ENCODE measurements around the gene GNB1L.

The GNB1L gene

DNA sequence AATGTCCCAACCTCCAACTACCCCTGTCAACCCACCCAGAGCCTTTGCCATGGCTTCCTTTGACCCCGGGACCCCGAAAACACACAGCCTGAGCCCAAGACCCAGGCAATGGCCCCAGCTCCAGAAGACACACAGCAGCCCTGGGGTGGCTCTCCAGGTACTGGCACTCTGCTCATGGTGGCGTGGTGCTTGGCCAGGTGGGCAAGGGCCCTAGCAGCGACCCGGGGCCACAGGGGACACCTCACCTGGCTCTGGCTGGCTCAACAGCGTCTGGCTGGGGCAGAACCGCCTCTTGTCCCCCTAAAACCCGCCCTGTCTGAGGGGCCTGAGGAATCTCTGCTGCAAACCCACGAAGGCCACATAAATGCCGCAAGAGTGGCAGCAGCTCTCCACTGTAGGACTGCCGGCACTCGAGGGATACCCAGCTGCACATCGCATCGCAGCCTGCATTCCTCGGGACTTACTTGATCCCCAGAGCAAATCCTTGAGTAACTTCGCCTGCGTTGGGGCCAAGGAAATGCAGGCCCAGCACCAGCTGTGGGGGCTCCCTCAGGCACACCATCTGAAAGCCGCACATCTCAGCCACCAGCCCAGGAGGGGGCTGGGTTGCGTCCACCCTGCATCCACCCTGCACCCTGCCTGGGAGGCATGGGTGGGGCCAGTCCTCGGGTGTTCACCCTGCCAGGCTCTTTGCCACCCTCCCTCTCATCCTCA lies 23.1 kb upstream of the GNB1L start:
- TF ChIP-seq, protein P1, sequence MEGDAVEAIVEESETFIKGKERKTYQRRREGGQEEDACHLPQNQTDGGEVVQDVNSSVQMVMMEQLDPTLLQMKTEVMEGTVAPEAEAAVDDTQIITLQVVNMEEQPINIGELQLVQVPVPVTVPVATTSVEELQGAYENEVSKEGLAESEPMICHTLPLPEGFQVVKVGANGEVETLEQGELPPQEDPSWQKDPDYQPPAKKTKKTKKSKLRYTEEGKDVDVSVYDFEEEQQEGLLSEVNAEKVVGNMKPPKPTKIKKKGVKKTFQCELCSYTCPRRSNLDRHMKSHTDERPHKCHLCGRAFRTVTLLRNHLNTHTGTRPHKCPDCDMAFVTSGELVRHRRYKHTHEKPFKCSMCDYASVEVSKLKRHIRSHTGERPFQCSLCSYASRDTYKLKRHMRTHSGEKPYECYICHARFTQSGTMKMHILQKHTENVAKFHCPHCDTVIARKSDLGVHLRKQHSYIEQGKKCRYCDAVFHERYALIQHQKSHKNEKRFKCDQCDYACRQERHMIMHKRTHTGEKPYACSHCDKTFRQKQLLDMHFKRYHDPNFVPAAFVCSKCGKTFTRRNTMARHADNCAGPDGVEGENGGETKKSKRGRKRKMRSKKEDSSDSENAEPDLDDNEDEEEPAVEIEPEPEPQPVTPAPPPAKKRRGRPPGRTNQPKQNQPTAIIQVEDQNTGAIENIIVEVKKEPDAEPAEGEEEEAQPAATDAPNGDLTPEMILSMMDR (IDR thresholded peaks at IDR 0.05; ENCODE audit: low read depth, low read length), result no peak
- H3K4me3 ChIP-seq (ENCODE audit: low read depth, low read length), result no peak overlapping the region

DNA sequence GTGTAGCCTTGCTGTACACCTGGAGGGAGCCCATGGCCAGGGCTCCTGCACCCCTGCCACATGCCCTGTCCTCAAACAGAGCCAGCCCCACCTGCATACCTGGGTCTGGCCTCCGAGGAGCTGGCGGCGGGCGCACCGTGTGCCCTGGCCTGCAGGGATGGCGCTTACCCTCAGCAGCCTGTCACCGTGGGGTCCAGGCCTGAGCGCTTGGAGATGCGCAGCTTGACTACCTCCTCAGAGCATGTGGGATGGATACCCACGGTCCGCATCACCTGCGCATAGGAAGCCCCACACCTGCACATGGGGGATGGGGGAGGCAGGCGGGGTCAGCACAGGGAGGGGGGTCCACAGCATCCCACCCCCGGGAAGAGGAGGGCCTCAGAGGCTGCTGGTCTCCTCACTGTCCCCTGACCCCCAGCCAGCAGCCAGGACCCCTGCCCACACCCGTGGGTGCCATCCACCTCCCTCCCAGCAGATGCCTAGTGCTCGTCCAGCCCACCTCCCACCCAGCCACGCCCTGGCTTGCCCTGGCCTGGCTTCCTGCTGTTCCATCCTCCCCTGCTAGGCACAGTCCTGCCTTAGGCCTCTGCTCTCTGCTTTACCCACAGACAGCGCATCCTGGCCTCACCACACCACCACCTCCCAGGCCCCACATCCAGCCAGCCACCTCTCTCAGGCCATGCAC lies 22.4 kb upstream of the GNB1L start:
- TF ChIP-seq, protein P1 (IDR thresholded peaks at IDR 0.05; ENCODE audit: low read depth, low read length), result no peak
- H3K4me3 ChIP-seq (ENCODE audit: low read depth, low read length), result no peak overlapping the region

DNA sequence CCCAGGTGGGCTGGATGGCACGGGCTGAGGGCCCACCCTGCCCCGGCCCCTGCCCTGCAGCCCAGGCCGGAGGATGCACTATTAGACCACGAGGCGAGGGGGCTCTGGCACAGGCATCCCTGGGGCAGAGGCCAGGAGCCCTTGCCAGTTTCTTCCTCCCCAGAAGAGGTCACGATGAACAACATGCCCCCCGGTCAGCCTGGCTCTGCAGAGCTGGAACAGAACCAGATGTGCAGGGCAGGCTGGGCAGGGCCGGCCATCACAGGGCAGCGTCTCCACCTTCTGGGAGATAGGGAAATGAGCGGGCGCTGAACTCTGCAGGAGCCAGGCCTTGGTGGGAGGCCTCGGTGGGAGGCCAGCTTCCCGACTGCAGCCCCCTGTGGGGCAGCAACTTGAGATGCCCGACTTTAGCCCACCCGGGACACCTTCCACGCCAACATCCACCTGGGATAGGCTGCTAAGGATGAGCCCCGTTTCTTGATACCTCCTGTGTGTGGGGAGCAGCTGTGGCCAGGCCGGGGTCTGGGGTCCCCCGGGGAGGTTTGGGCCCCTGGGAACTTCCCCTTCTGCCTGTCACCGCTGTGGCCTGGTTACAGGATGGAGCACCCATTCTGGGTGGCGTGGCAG lies 21.8 kb upstream of the GNB1L start:
- TF ChIP-seq, protein P1 (IDR thresholded peaks at IDR 0.05; ENCODE audit: low read depth, low read length), result no peak

DNA sequence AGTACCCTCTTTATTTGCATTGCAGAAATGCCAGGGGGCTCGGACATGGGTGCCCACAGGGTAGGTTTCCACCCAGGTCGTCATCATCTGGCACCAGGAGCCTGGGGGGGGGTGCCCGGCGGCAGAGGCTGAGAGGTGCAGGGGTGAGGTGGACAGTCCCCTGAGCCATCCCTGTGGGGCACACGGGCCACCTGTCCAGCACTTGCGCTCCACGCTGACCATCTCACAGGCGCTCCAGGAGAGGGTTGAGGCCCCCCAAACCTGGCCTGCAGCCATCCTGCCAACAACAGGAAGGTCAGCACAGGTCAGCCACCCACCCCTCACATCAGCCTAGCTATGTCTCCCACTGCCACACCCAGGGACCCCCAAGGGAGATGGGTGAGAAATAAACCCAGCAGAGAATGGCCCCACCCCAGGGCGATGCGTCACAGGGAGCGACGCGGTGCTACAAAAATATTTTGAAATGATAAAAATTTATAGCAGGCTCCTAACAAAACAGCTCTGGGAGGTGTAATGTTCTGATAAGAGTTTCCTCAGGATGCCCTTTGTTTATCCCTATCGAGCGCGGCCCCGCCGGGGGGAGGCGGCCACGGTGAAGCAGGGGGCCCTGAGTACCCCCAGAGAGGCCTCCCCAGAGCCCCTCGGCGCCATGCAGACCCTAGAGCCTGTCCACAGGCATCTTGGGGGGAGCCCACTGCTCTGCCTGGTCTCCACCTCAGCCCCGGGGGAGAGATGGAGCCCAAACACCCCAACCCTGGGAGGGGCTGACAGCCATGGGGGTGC lies 21.0 kb upstream of the GNB1L start:
- TF ChIP-seq, protein P1 (IDR thresholded peaks at IDR 0.05; ENCODE audit: low read depth, low read length), result no peak
- no peak overlapping the region for H3K4me3 ChIP-seq (ENCODE audit: low read depth, low read length)

More for the DNA sequence above, 21.8 kb upstream of the GNB1L start:
- H3K4me3 ChIP-seq (ENCODE audit: low read depth, low read length), result no peak overlapping the region

DNA sequence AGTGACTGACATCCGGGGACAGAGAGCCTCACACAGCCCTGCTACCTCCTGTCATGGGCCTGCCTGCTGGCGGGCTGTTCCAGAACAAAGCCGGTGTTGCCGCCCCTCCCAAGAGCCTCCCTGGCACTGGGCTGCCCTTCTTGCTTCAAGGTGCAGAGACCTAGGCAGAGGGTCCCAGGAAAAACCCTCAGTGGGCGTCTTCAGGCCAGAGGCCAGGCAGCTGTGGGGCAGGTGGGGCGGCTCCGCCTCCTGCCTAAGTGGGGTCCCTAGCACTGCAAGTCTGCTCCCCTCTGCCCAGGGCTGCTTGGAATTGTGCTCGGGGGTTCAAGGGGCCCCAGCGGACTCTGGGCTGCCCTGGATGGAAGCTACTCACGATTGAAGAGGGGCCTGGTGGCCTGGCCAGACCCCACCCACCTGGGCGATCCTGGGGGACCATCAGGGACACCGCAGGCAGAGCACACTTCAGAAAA lies 20.4 kb upstream of the GNB1L start:
- no peak overlapping the region for H3K4me3 ChIP-seq (ENCODE audit: low read depth, low read length)
- TF ChIP-seq, protein P1 (IDR thresholded peaks at IDR 0.05; ENCODE audit: low read depth, low read length), result no peak

DNA sequence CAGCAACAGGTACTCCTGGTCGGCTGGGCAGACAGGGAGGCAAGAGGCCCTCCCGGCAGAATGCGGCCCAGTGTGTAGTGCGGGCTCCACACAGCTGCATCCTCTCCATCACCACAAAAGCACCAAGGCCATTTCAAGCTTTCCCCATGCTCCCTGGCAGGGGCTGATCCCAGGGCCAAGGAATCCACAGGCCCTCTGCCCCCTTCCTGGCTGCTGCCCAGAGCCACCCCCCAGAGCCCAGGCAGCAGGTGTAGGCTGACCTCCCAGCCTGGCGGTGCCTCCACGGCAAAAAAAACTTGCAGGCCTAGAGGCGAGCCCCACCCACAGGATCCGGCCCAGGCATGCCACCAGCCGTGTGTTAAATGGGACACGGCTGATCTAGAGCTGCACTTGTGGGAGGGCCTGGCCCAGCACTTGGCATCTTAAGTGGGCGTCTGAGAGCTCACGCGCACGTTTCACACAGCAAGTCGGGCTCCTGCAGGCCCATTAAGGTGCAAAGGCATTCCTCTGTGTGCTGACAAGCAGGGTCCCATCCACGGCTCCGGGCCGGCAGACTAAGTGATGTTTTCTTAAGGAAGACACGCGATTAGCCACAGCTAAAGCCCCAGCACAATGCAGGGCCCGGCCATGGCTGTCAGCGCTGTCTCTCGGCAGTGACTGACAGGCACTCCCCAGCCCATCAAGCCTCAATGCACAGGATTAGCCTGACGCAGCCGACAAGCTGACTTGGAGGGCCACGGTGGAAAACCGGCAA lies 19.8 kb upstream of the GNB1L start:
- no peak overlapping the region for H3K4me3 ChIP-seq (ENCODE audit: low read depth, low read length)
- TF ChIP-seq, protein P1 (IDR thresholded peaks at IDR 0.05; ENCODE audit: low read depth, low read length), result no peak
